Measurements from ENCODE around the gene WNT11. TPM values are rescaled to one million over a fixed set of nuclear protein-coding genes. Genes with fewer than 3 reads are reported as not detected.
A peak's percentile ranks its signal among the peaks of the same experiment; 100 is the strongest.

Gene WNT11
- total RNA-seq, 1 experiment from 2014 or later, result not detected

- H3K4me3 Mint-ChIP-seq, result peak overlapping the region; percentile 100
- no peak overlapping the region for H3K27ac ChIP-seq (ENCODE audit: insufficient read length, low read depth, low read length)
- no peak overlapping the region for H2AFZ ChIP-seq (ENCODE audit: low read length)
- H2BK120ac ChIP-seq (ENCODE audit: low read depth, low read length, poor library complexity, severe bottlenecking), result no peak overlapping the region
- no peak overlapping the region for H4K8ac ChIP-seq (replicated peaks; ENCODE audit: insufficient read length, low read depth, low read length)
- H3K18ac ChIP-seq (ENCODE audit: insufficient read length, low read depth, low read length), result no peak overlapping the region
- no peak overlapping the region for H2BK12ac ChIP-seq (ENCODE audit: insufficient read length, low read depth, low read length)
- H2BK5ac ChIP-seq (ENCODE audit: insufficient read length, low read length), result no peak overlapping the region
- no peak overlapping the region for H3K56ac ChIP-seq (ENCODE audit: insufficient read length, low read depth, low read length)
- no peak overlapping the region for H3K14ac ChIP-seq (ENCODE audit: insufficient read depth, low read length)
- H3K79me2 ChIP-seq (ENCODE audit: insufficient read depth, low read length), result no peaks in the 10 kb centered on the region
- peaks cover 19% of the 10 kb centered on the region for H3K27me3 Mint-ChIP-seq (ENCODE audit: low read depth)
- H3K23ac ChIP-seq (ENCODE audit: insufficient read length, low read depth, low read length), result no peak overlapping the region
- H2BK15ac ChIP-seq (ENCODE audit: low read depth, low read length), result no peak overlapping the region
- no peaks in the 10 kb centered on the region for H3K79me1 ChIP-seq (ENCODE audit: insufficient read depth, low read depth, low read length, poor library complexity, severe bottlenecking)
- H4K20me1 ChIP-seq (ENCODE audit: control insufficient read depth, insufficient read depth, insufficient read length), result no peaks in the 10 kb centered on the region
- H4K5ac ChIP-seq (ENCODE audit: insufficient read length, low read depth, low read length), result no peak overlapping the region
- H3K9me3 Mint-ChIP-seq, result peaks cover 6 to 7% of the 10 kb centered on the region in 2 experiments; a peak in 2 of 5 replicates
- no peak for DNase-seq
- H3K4me1 ChIP-seq (ENCODE audit: insufficient read depth, low read length), result no peaks in the 10 kb centered on the region
- H3K9ac ChIP-seq (ENCODE audit: extremely low read depth, insufficient read length, low read length), result no peak overlapping the region
- H3K9me3 ChIP-seq (ENCODE audit: control insufficient read depth, low read depth, low read length), result no peaks in the 10 kb centered on the region
- no CpG with 5 or more reads among the region's 8 CpGs for WGBS (ENCODE audit: extremely low coverage, insufficient read length, low lambda C conversion rate)
- H3K23me2 ChIP-seq (ENCODE audit: insufficient read length, low read depth, low read length, poor library complexity, severe bottlenecking), result peaks cover 10% of the 10 kb centered on the region
- H3K4me1 Mint-ChIP-seq, result peaks cover 9 to 20% of the 10 kb centered on the region in 2 experiments; a peak in 3 of 4 replicates
- no peak overlapping the region for H3K4ac ChIP-seq (ENCODE audit: low read depth, low read length)
- H3K27me3 ChIP-seq (ENCODE audit: insufficient read depth, low read length), result no peaks in the 10 kb centered on the region
- no peaks in the 10 kb centered on the region; a peak in 1 of 7 replicates for H3K36me3 Mint-ChIP-seq (ENCODE audit: insufficient read depth in 1 of 3, low read depth in 3 of 3)
- peak overlapping the region; percentile 79 for H3K4me2 ChIP-seq (ENCODE audit: insufficient read depth, insufficient read length, low read length)
- no peak overlapping the region for H2AK5ac ChIP-seq (ENCODE audit: insufficient read length, low read length)
- H3K27ac Mint-ChIP-seq, result no peak overlapping the region
- no peak overlapping the region for H4K91ac ChIP-seq (ENCODE audit: insufficient read length, low read depth, low read length)
- no peak for TF ChIP-seq CTCF (conservative IDR thresholded peaks at IDR 0.05)
- H2BK20ac ChIP-seq (ENCODE audit: low read depth, low read length, poor library complexity, severe bottlenecking), result no peak overlapping the region
- H3T11ph ChIP-seq (ENCODE audit: low read length), result no peak overlapping the region
Measured at GRCh38 chr11:76237000-76237649, 30.8 kb upstream of the WNT11 start.
